PC-3 (cell line): ENCODE results near the gene LAMB4. TPM values are rescaled to one million over a fixed set of nuclear protein-coding genes. Genes with fewer than 3 reads are reported as not detected.

Experiments
- ATAC-seq: fragments of 200-7000 bp; cut with Tn5 transposase; 2 replicates; pipeline ENCODE4 v1.9.1; 2020; ENCODE audit warnings: mild to moderate bottlenecking, moderate library complexity
- BruUV-seq: library from RNA; stranded (reverse); fragments of 400-500 nt; replicated peaks from 2 replicates; lab custom pipeline; 2021; lab: Mats Ljungman, UMichigan
- CTCF ChIA-PET: fragments of 300-600 bp; sonication (Branson Sonifier 250); formaldehyde crosslinking; loops from one replicate; lab custom pipeline; 2022; ENCODE audit warnings: antibody characterized with exemption; lab: Charles Lee
- POLR2A ChIA-PET: fragments of 300-600 bp; sonication (Branson Sonifier 250); formaldehyde crosslinking; loops from one replicate; lab custom pipeline; 2022; ENCODE audit warnings: antibody characterized with exemption; ENCODE audit not compliant: unreplicated experiment; lab: Charles Lee
- DNase-seq: peaks from one replicate; pipeline ENCODE4 v3.0.0-alpha.2; 2015
- H2AFZ ChIP-seq: fragments of 300-600 bp; sonication (generic); 2 replicates; pipeline ENCODE4 v1.6.0; 2016; ENCODE audit warnings: antibody characterized with exemption, low read length
- H3F3A ChIP-seq: fragments of 300-600 bp; sonication (generic); one replicate; pipeline ENCODE4 v1.6.0; 2017; ENCODE audit warnings: antibody characterized with exemption, low read length, control low read depth, mild to moderate bottlenecking; ENCODE audit not compliant: unreplicated experiment
- H3K27ac ChIP-seq: fragments of 300-600 bp; sonication (generic); 2 replicates; pipeline ENCODE4 v1.5.1; 2016; ENCODE audit warnings: mild to moderate bottlenecking, low read length
- H3K27me3 ChIP-seq: fragments of 300-600 bp; sonication (generic); 2 replicates; pipeline ENCODE4 v1.6.1; 2016; ENCODE audit warnings: low read length, mixed read lengths
- H3K36me3 ChIP-seq: fragments of 300-600 bp; sonication (generic); 2 replicates; pipeline ENCODE4 v1.6.1; 2016; ENCODE audit warnings: low read depth, mixed run types, low read length, mixed read lengths
- H3K4me1 ChIP-seq: fragments of 300-600 bp; sonication (generic); 2 replicates; pipeline ENCODE4 v1.5.1; 2016; ENCODE audit warnings: low read length; ENCODE audit not compliant: insufficient read depth
- H3K4me2 ChIP-seq: fragments of 300-600 bp; sonication (generic); 2 replicates; pipeline ENCODE4 v1.6.0; 2016; ENCODE audit warnings: low read length
- H3K4me3 ChIP-seq: fragments of 300-600 bp; sonication (generic); 2 replicates; pipeline ENCODE4 v1.5.1; 2016; ENCODE audit warnings: mild to moderate bottlenecking, low read length, mixed read lengths
- H3K79me2 ChIP-seq: fragments of 300-600 bp; sonication (generic); 2 replicates; pipeline ENCODE4 v1.6.1; 2017; ENCODE audit warnings: low read length, mixed read lengths
- H3K9ac ChIP-seq: fragments of 300-600 bp; sonication (generic); 2 replicates; pipeline ENCODE4 v1.6.0; 2016; ENCODE audit warnings: mild to moderate bottlenecking, low read length
- H3K9me2 ChIP-seq: fragments of 300-600 bp; sonication (generic); replicated peaks from 2 replicates; pipeline ENCODE4 v1.6.1; 2016; ENCODE audit warnings: mixed run types, low read length, mixed read lengths
- H3K9me3 ChIP-seq: fragments of 300-600 bp; sonication (generic); 2 replicates; pipeline ENCODE4 v1.6.1; 2016; ENCODE audit warnings: low read length, mixed read lengths
- H4K20me1 ChIP-seq: fragments of 300-600 bp; sonication (generic); 2 replicates; pipeline ENCODE4 v1.6.1; 2016; ENCODE audit warnings: low read length, mixed read lengths
- EZH2 ChIP-seq: fragments of 300-600 bp; sonication (generic); IDR thresholded peaks from one replicate; pipeline ENCODE4 v1.6.1; 2017; ENCODE audit warnings: antibody characterized with exemption, mild to moderate bottlenecking, low read length; ENCODE audit not compliant: unreplicated experiment
- EZH2phosphoT487 ChIP-seq: fragments of 300-600 bp; sonication (generic); IDR thresholded peaks from 2 replicates; pipeline ENCODE4 v1.6.1; 2018; ENCODE audit warnings: mild to moderate bottlenecking, antibody characterized with exemption, low read length, borderline replicate concordance
- intact Hi-C: fragments of 100-400 bp; cut with micrococcal nuclease; formaldehyde crosslinking; loops from 2 replicates; pipeline ENCODE4 v1.9.0; 2023
- total RNA-seq: library from RNA; depleted of rRNA; stranded (reverse); fragments of >200 nt; gene quantifications from 2 replicates; pipeline ENCODE4 v1.2.3, GENCODE V29; 2014
- TF ChIP-seq, protein P1 (sequence below): fragments of 300-600 bp; sonication (generic); conservative IDR thresholded peaks from 2 replicates; pipeline ENCODE4 v1.5.1; 2017; ENCODE audit warnings: antibody characterized with exemption, low read depth, mild to moderate bottlenecking, low read length

LAMB4 gene
- total RNA-seq, 1 experiment from 2014 or later: 0.04 TPM

- DNase-seq: no peak
- Histone ChIP-seq H3K36me3 (no peaks in the 10 kb centered on the region), H3K4me2 (no peak overlapping the region), H3K9me2 (no peaks in the 10 kb centered on the region), H3K9me3 (no peaks in the 10 kb centered on the region), H3K4me3 (no peak overlapping the region), H3K27me3 (no peaks in the 10 kb centered on the region), H3K9ac (no peak overlapping the region), H3F3A (no peaks in the 10 kb centered on the region), H2AFZ (no peak overlapping the region), H3K4me1 (peaks cover 15% of the 10 kb centered on the region), H3K27ac (no peak overlapping the region), H3K79me2 (no peaks in the 10 kb centered on the region), H4K20me1 (no peaks in the 10 kb centered on the region)
- intact Hi-C loops: loop anchor here (2.0 kb wide), 1 partner anchor 68 kb away; no protein-coding TSS in a partner anchor
- no TSS peak for BruUV-seq
- CTCF ChIA-PET: no interaction called here
- POLR2A ChIA-PET: no interaction called here
- no peak for TF ChIP-seq EZH2phosphoT487
- TF ChIP-seq, protein P1, sequence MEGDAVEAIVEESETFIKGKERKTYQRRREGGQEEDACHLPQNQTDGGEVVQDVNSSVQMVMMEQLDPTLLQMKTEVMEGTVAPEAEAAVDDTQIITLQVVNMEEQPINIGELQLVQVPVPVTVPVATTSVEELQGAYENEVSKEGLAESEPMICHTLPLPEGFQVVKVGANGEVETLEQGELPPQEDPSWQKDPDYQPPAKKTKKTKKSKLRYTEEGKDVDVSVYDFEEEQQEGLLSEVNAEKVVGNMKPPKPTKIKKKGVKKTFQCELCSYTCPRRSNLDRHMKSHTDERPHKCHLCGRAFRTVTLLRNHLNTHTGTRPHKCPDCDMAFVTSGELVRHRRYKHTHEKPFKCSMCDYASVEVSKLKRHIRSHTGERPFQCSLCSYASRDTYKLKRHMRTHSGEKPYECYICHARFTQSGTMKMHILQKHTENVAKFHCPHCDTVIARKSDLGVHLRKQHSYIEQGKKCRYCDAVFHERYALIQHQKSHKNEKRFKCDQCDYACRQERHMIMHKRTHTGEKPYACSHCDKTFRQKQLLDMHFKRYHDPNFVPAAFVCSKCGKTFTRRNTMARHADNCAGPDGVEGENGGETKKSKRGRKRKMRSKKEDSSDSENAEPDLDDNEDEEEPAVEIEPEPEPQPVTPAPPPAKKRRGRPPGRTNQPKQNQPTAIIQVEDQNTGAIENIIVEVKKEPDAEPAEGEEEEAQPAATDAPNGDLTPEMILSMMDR: no peak
- TF ChIP-seq EZH2: no peak
- ATAC-seq: no peak
These were observed 101.1 kb downstream of the LAMB4 start for GRCh38 chr7:108029034-108029433.

GRCh38 chr7:108028111-108028510 is 102.0 kb downstream of the LAMB4 start:
- H2AFZ ChIP-seq: no peak overlapping the region
- ATAC-seq (peak; percentile 96), DNase-seq (peak; percentile 68)
- H3K36me3 ChIP-seq: no peaks in the 10 kb centered on the region
- H3K4me3 ChIP-seq: no peak overlapping the region
- ChIA-PET POLR2A (no interaction called here), CTCF (no interaction called here)
- no peaks in the 10 kb centered on the region for H3K9me2 ChIP-seq
- intact Hi-C loops: loop anchor here (2.0 kb wide), 1 partner anchor 69 kb away; no protein-coding TSS in a partner anchor
- H4K20me1 ChIP-seq: no peaks in the 10 kb centered on the region
- H3K9ac ChIP-seq: no peak overlapping the region
- no peaks in the 10 kb centered on the region for H3F3A ChIP-seq
- no peaks in the 10 kb centered on the region for H3K27me3 ChIP-seq
- no peak overlapping the region for H3K4me2 ChIP-seq
- TF ChIP-seq EZH2phosphoT487 (no peak), EZH2 (no peak)
- TF ChIP-seq, protein P1: no peak
- no peaks in the 10 kb centered on the region for H3K79me2 ChIP-seq
- no peaks in the 10 kb centered on the region for H3K9me3 ChIP-seq
- no peak overlapping the region for H3K27ac ChIP-seq
- H3K4me1 ChIP-seq: peaks cover 15% of the 10 kb centered on the region
- BruUV-seq: no TSS peak

DNA sequence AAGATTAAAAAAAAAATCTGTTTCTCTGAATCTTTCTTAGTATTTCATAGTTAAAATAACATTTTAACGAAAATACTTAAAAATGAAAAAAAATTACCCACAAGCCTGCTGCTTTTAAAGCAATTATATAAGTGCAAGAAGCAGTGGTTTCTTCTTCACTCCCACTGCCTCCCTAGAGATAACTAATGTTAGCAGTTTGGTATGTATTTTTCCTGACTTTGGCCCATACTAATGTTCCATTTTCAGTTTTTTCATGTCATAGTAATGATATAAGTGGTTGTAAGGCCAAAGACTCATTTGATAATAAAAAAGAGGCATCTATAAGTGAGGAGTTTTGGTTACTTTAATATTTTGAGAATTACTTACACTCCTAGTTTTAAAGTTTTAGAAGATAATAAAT is 102.9 kb downstream of the LAMB4 start:
- no peak for ATAC-seq
- no peak overlapping the region for H3K4me2 ChIP-seq
- BruUV-seq: no TSS peak
- no peak overlapping the region for H3K9ac ChIP-seq
- no peaks in the 10 kb centered on the region for H3K9me2 ChIP-seq
- no peak overlapping the region for H3K27ac ChIP-seq
- TF ChIP-seq, protein P1: no peak
- TF ChIP-seq EZH2 (no peak), EZH2phosphoT487 (no peak)
- H3K79me2 ChIP-seq: no peaks in the 10 kb centered on the region
- no peak overlapping the region for H2AFZ ChIP-seq
- peaks cover 15% of the 10 kb centered on the region for H3K4me1 ChIP-seq
- H3K4me3 ChIP-seq: no peak overlapping the region
- ChIA-PET POLR2A (no interaction called here), CTCF (no interaction called here)
- no peak for DNase-seq
- no peaks in the 10 kb centered on the region for H3F3A ChIP-seq
- H3K36me3 ChIP-seq: no peaks in the 10 kb centered on the region
- no peaks in the 10 kb centered on the region for H3K27me3 ChIP-seq
- H3K9me3 ChIP-seq: no peaks in the 10 kb centered on the region
- intact Hi-C loops: no loop called here
- H4K20me1 ChIP-seq: no peaks in the 10 kb centered on the region
